ENCODE data around the gene ZCCHC17. TPM values are rescaled to one million over a fixed set of nuclear protein-coding genes. Genes with fewer than 3 reads are reported as not detected.
A peak's percentile ranks its signal among the peaks of the same experiment; 100 is the strongest.

Gene ZCCHC17
- total and polyA plus RNA-seq, 10 donors = 16.1 to 31.7 (median 20.3) TPM

GRCh38 chr1:31368611-31369107, 71.8 kb downstream of the ZCCHC17 start:
- Histone ChIP-seq H3K27me3 (replicated peaks in 1 of 7) (peaks cover 0 to 12% (median 0%) of the 10 kb centered on the region in 7 donors), H3K9me3 (no peaks in the 10 kb centered on the region), H3K27ac (peak overlapping the region in 1 of 8 donors; percentile 2), H3K4me3 (no peak overlapping the region), H3K36me3 (peaks cover 0 to 50% (median 19%) of the 10 kb centered on the region in 6 donors), H3K4me1 (peaks cover 4 to 50% (median 27%) of the 10 kb centered on the region in 6 donors)
- WGBS, 5 donors = 58 to 78% (median 74%) methylated on average over 2 to 3 of the region's 3 CpGs
- intact Hi-C loops (cut with DNase I; ENCODE audit: low total_unique reads) = no loop called here
- no peak for DNase-seq
- TF ChIP-seq, protein P1, sequence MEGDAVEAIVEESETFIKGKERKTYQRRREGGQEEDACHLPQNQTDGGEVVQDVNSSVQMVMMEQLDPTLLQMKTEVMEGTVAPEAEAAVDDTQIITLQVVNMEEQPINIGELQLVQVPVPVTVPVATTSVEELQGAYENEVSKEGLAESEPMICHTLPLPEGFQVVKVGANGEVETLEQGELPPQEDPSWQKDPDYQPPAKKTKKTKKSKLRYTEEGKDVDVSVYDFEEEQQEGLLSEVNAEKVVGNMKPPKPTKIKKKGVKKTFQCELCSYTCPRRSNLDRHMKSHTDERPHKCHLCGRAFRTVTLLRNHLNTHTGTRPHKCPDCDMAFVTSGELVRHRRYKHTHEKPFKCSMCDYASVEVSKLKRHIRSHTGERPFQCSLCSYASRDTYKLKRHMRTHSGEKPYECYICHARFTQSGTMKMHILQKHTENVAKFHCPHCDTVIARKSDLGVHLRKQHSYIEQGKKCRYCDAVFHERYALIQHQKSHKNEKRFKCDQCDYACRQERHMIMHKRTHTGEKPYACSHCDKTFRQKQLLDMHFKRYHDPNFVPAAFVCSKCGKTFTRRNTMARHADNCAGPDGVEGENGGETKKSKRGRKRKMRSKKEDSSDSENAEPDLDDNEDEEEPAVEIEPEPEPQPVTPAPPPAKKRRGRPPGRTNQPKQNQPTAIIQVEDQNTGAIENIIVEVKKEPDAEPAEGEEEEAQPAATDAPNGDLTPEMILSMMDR (IDR thresholded peaks at IDR 0.05 in 8 of 11, conservative IDR thresholded peaks at IDR 0.05 in 3 of 11) = no peak
- no peak for TF ChIP-seq POLR2A (IDR thresholded peaks at IDR 0.05)
- TF ChIP-seq POLR2AphosphoS5 (IDR thresholded peaks at IDR 0.05) = peak in 2 of 3 donors; percentile 7 to 30

GRCh38 chr1:31370021-31370420, 73.2 kb downstream of the ZCCHC17 start:
- H3K27ac ChIP-seq = no peak overlapping the region
- no peaks in the 10 kb centered on the region for H3K9me3 ChIP-seq
- intact Hi-C loops (cut with DNase I; ENCODE audit: low total_unique reads) = no loop called here
- no peak for DNase-seq
- H3K4me1 ChIP-seq = peaks cover 4 to 55% (median 29%) of the 10 kb centered on the region in 6 donors
- WGBS, 5 donors = 58 to 84% (median 66%) methylated on average over 2 of the region's 2 CpGs
- TF ChIP-seq, protein P1 (IDR thresholded peaks at IDR 0.05 in 8 of 11, conservative IDR thresholded peaks at IDR 0.05 in 3 of 11) = no peak
- TF ChIP-seq POLR2A (IDR thresholded peaks at IDR 0.05) (no peak), POLR2AphosphoS5 (IDR thresholded peaks at IDR 0.05) (no peak)
- H3K4me3 ChIP-seq = no peak overlapping the region
- H3K27me3 ChIP-seq (replicated peaks in 1 of 7) = peaks cover 0 to 14% (median 0%) of the 10 kb centered on the region in 7 donors
- peaks cover 0 to 37% (median 6%) of the 10 kb centered on the region in 6 donors for H3K36me3 ChIP-seq

DNA sequence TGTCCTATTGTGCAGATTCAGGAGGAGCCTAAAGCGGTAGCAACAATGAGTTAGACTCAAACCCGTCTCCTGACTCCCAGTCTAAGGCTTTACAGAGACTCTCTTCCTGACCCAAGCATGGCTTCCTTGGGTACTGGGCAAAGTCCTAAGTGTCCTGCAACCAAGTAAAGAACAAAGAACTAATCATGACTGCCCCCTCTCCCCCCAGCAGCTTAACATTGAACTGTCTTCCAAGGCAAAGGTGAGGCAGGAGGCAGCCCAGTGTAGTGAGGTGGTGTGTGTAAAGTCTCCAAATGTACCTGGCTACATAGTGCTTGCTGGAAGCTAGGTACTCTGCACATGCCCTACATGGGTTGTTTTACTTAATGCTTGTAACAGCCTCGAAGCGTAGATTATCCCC, 73.7 kb downstream of the ZCCHC17 start:
- H3K9me3 ChIP-seq = no peaks in the 10 kb centered on the region
- intact Hi-C loops (cut with DNase I; ENCODE audit: low total_unique reads) = no loop called here
- H3K36me3 ChIP-seq = peaks cover 0 to 31% (median 3%) of the 10 kb centered on the region in 6 donors
- peaks cover 0 to 14% (median 0%) of the 10 kb centered on the region in 7 donors for H3K27me3 ChIP-seq (replicated peaks in 1 of 7)
- H3K4me3 ChIP-seq = peak overlapping the region in 1 of 8 donors; percentile 11
- H3K4me1 ChIP-seq = peaks cover 4 to 55% (median 29%) of the 10 kb centered on the region in 6 donors
- no peak for TF ChIP-seq POLR2AphosphoS5 (IDR thresholded peaks at IDR 0.05)
- TF ChIP-seq, protein P1 (IDR thresholded peaks at IDR 0.05 in 8 of 11, conservative IDR thresholded peaks at IDR 0.05 in 3 of 11) = no peak
- TF ChIP-seq POLR2A (IDR thresholded peaks at IDR 0.05) = no peak
- WGBS, 5 donors = 88 to 96% (median 94%) methylated on average over 4 of the region's 4 CpGs
- DNase-seq = no peak
- no peak overlapping the region for H3K27ac ChIP-seq

- Histone ChIP-seq H3K36me3 (peaks cover 0 to 24% (median 2%) of the 10 kb centered on the region in 6 donors), H3K27ac (peak overlapping the region in 3 of 8 donors; percentile 7 to 43 (median 13)), H3K9me3 (no peaks in the 10 kb centered on the region), H3K27me3 (replicated peaks in 1 of 7) (peaks cover 0 to 14% (median 0%) of the 10 kb centered on the region in 7 donors), H3K4me1 (peaks cover 4 to 55% (median 29%) of the 10 kb centered on the region in 6 donors), H3K4me3 (peak overlapping the region in 1 of 8 donors; percentile 41)
- no peak for TF ChIP-seq POLR2A (IDR thresholded peaks at IDR 0.05)
- TF ChIP-seq, protein P1 (IDR thresholded peaks at IDR 0.05 in 8 of 11, conservative IDR thresholded peaks at IDR 0.05 in 3 of 11) = no peak
- TF ChIP-seq POLR2AphosphoS5 (IDR thresholded peaks at IDR 0.05) = no peak
- intact Hi-C loops (cut with DNase I; ENCODE audit: low total_unique reads) = no loop called here
- WGBS, 5 donors = 66 to 73% (median 71%) methylated on average over 10 of the region's 10 CpGs
- no peak for DNase-seq
Observed at GRCh38 chr1:31371121-31371959, 74.5 kb downstream of the ZCCHC17 start.

Measured in spleen (tissue), 11 donors.